Stimulated activated CD8-positive, alpha-beta memory T cell treated with anti-CD3 and anti-CD28 coated beads, Interleukin-12 subunit alpha, Interleukin-12 subunit beta, amount 100 ng/mL, for 1 hour (primary cell): Measurements from ENCODE around the gene RSPH10B2.
"Not testable (repeated sequence)": the region's sequence is repeated elsewhere in the genome, so short reads cannot be mapped to it uniquely, and the experiment has no call there.

ENCODE experiments used
- DNase-seq: peaks from one replicate; pipeline ENCODE4 v3.0.0-alpha.2; 2020; ENCODE audit warnings: low read depth

Gene RSPH10B2

GRCh38 chr7:6753964-6754363 is at the start of gene RSPH10B2:
RSPH10B2 (plus strand) TSS chr7:6754103; CDS start chr7:6757678, 3,575 bp downstream.
- DNase-seq = not testable (repeated sequence)

- peak; percentile 4 for DNase-seq
Observed at GRCh38 chr7:6705959-6706665, 47.8 kb upstream of the RSPH10B2 start.

DNA sequence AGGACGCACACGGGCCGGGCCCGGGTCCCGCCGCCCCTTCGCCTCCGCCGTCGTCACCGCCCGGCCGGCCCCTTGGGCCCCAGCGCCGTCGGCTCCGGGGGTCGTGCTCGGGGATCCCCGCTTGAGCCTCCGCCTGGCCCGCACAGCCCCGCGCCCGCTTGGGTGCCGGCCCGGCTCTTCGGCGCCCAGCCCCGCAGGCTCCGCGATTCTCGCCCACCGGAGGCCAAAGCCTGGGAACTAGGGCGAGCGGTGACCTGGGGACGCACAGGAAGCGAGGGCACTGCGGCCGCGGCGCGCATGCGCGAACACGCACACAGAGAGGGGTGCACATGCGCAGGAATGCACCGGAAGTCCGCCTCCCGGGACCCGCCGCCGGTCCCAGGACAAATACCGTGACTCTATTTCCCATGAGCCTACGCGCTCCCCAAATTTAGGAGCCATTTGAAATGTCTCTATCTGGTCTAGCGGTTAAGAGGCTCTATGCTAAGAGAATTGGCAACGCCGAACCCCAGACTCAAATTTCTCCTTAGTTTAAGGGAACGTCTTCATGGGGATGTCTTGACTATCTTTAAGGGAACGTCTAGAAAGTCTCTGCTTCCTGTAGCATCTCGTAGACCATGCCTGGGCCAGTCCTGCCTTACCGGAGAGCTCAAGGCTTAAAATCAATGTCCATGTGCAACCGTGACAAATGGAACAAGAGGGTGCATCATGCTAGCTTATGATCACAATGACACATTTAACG is 47.1 kb upstream of the RSPH10B2 start, which contains the start of gene ZNF12:
Gene ZNF12, minus strand, starts transcription at position 282 of the 742 bp plus-strand sequence. CDS start 1,774 bp downstream, outside the sequence.
- peak; percentile 96 for DNase-seq

DNA sequence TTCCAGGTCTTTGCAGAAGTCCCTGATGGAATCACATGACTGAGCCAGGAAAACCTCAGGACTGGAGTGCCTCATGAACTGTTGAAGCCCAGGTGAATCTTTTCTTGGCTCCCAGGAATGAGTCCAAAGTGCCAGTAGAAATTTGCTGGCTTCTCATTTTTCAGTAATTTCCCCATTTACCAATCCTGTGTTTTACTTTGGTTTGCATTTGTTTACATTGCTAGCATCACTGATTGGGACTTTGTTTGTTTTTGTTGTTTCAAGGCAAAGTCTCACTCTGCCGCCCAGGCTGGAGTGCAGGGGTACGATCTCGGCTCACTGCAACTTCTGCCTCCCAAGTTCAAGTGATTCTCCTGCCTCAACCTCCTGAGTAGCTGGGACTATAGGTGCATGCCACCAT is 45.6 kb upstream of the RSPH10B2 start:
- no peak for DNase-seq

- no peak for DNase-seq
Observed at GRCh38 chr7:6709808-6710207, 44.1 kb upstream of the RSPH10B2 start.

DNA sequence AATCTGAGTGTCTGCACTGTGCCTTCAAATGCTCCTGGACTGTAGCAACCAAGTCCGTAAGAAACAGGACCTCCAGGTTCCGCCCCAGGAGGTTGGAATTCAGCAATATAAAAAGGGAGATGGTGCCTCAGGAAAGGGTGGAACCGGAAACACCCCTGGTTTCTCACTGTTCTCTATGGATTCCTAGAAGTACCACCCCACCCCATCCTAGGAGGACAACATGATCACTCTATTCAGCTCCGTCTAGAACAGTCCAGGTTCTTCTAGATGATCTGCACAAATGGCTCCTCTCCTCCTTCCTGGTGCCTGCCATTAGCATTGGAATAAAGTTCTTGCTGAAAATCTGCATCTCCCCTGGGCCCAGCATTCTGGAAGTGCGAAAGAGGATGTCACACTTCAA is 39.5 kb upstream of the RSPH10B2 start:
- no peak for DNase-seq

DNA sequence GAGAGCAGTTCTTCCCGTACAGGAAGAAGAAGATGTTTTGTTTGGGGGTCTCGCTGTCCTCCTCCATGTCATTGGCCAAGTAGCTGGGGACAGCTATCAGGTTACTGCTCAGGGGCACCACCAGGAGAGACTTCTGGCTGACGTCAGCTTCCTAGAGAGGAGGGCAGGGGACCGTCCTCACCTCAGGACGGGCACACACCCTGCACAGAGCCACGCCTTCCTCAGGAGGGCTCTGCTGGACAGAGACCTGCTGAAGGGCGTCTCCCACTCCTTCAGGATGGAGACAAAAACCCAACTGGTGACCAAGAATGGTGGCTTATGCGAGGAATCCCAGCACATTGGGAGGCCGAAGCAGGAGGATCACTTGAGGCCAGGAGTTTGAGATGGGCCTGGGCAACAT is 38.0 kb upstream of the RSPH10B2 start:
- DNase-seq = not testable (repeated sequence)

DNA sequence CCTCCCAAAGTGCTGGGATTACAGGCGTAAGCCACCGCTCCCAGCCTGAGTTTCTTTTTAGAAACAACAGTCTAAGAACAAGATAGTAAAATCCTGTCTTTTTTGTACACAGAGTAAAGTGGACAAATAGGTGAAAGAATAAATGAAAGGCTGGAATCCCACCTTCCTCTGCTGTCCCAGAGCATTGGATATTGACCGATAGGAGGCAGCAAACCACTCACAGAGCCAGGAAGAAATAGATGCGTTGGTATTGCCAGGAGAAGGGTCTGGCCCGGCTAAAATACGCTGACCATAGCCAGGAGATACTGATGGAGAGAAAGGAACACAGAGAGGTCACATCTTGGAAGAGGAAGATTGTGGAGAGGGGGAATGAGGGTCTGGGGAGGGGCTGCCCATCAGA is 35.8 kb upstream of the RSPH10B2 start:
- DNase-seq = no peak

GRCh38 chr7:6724351-6724750 is 29.6 kb upstream of the RSPH10B2 start:
- not testable (repeated sequence) for DNase-seq

GRCh38 chr7:6725003-6725402 is 28.9 kb upstream of the RSPH10B2 start:
- no peak for DNase-seq

DNA sequence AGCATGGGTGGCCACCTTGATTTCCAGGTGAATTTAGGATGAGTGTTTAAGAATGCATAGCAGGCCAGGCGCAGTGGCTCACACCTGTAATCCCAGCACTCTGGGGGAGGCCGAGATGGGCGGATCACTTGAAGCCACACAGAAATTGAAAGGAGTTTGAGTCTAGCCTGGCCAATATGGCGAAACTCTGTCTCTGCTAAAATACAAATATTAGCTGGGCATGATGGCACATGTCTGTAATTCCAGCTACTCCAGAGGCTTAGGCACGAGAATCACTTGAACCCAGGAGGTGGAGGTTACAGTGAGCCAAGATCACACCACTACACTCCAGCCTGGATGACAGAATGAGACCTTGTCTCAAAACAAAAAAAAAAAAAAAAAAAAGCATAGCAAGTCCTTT is 27.6 kb upstream of the RSPH10B2 start:
- DNase-seq = not testable (repeated sequence)

GRCh38 chr7:6727663-6728062 is 26.2 kb upstream of the RSPH10B2 start:
- no peak for DNase-seq

GRCh38 chr7:6728893-6729491 is 24.9 kb upstream of the RSPH10B2 start:
- not testable (repeated sequence) for DNase-seq

GRCh38 chr7:6729492-6730342 is 24.2 kb upstream of the RSPH10B2 start:
- peak; percentile 68 for DNase-seq

DNA sequence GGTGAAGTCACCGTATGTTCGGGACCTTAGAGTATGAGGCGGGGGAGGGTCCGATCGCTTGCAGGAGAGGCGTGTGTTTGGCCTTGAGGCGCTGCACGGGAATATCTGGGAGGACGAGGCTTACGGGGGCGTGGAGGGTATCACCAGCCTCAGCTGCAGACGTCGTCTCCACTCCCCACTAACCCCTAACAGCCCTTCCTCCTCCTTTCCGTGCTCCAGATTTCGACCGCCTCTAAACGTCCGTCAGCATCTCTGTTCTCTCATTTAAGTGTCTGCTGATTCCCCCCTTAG is 23.6 kb upstream of the RSPH10B2 start:
- no peak for DNase-seq

GRCh38 chr7:6738415-6738814 is 15.5 kb upstream of the RSPH10B2 start:
- DNase-seq = not testable (repeated sequence)

- not testable (repeated sequence) for DNase-seq
Observed at GRCh38 chr7:6744410-6745100, 9.3 kb upstream of the RSPH10B2 start.

GRCh38 chr7:6749335-6749734 is 4.6 kb upstream of the RSPH10B2 start:
- DNase-seq = not testable (repeated sequence)

DNA sequence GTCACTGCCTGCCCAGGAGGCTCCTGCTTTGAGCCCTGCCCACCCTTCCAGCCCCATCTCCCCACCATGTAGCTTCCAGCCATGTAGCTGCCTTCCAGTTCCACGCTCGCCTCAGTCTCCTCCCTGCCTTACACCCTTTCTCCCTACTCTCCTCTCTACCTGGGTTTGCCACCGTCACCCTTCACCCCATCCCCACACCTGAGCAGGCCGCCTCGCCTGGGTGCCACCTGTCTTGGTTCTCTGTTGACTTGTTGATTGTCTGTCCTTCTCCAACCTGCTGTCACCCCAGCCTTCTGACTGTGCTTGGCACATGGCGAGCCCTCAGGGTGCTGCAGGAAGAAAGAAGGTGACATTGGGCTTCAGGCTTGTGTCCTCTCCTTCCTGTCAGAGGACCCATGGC is 3.7 kb upstream of the RSPH10B2 start:
- not testable (repeated sequence) for DNase-seq

GRCh38 chr7:6761186-6761585 is 7.3 kb downstream of the RSPH10B2 start:
- not testable (repeated sequence) for DNase-seq

DNA sequence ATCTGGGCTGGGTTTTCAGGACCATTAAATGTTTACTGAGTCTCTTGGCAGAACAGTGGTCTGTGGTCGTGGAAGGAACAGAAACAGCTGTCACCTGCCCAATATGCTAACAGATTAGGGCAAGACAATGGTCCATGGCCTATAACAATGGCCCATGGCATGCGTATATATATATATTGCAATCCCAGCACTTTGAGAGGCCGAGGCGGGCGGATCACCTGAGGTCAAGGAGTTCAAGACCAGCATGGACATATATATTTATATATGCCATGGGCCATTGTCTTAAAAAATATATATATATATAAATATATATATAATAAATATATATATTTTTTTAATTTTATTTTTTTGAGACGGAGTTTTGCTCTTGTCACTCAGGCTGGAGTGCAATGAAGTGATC is 27.7 kb downstream of the RSPH10B2 start:
- DNase-seq = not testable (repeated sequence)
